Measurements from ENCODE around the gene CHAT.

Gene CHAT

DNA sequence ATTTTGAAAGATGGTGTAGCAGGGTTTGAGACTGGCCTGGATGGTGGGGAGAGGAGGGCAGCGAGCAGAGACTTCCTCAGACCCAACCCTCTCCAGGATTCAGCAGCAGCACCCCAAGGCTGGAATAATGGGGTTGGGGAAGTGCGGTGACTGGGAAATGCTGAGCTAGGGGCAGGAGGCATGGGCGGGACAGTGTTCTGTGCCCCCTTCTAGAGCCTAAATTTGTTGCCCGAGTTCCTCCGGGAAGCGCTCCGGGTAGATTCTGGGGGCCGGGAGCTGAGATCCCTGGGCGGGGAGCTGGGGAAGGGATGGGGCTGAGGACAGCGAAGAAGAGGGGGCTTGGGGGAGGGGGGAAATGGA, at the start of gene CHAT:
Gene CHAT, plus strand, starts transcription at position 156 of the 360 bp plus-strand sequence. Its CDS starts 153 bp downstream, at position 309.
- DNase-seq = peak; percentile 27

DNA sequence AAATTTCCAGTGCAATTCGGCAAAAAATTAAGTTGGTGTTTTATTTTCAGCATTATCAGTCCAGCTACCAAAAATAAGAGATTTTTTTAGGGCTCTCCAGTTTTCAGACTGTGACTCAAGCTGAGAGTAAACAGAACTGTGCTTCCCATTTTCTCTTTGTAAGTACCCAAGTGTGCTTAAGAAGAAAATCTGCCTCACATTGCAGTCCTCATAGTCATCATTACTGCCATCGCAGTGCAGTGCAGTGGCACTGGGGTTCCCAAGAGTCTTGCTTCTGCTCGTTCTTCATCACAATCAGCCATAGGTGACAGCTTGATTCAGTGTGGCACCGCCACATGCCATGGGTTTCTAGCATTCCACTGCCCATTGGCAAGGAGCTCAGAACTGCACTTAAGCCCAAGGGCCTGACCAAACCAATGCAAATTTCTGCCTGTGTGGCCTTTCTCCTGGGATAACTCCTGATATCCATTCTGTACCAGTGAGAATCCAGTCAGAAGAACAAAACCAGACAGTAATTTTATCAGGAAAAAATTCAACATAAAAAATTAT, 49.3 kb upstream of the CHAT start:
- DNase-seq = no peak

DNA sequence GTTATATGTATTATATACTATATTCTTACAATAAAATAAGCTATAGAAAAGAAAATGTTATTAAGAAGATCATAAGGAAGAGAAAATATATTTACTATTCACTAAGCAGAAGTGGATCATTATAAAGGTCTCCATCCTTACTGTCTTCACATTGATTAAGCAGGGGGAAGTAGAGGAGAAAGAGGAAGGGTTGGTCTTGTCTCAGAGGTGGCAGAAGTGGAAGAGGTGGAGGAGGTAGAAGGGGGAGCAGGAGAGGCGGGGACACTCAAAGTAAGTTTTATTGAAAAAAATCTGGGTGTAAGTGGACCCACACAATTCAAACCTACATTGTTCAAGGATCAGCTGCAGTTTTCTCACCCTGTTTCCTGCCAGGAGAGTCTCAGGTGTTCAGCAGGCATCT, 46.0 kb upstream of the CHAT start:
- DNase-seq = no peak

DNA sequence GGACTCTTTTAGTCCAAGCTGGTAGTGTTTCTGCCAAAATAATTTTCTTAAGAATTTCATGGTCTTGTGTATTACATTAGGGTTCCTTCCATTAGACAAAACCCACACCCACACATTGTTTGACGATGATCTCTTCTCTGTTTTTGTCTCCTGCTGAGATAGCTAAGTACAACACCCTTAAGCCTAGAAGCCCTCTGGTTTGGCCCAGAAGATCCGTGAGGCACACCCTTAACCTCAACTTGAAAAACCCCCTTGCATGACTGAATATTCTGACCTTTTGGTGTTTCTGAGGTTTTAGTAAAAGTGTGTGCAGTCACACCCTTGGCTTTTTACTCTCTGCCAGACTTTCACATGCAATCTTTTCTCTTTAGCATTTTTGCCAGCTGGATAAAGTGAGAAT, 45.6 kb upstream of the CHAT start:
- DNase-seq = no peak

DNA sequence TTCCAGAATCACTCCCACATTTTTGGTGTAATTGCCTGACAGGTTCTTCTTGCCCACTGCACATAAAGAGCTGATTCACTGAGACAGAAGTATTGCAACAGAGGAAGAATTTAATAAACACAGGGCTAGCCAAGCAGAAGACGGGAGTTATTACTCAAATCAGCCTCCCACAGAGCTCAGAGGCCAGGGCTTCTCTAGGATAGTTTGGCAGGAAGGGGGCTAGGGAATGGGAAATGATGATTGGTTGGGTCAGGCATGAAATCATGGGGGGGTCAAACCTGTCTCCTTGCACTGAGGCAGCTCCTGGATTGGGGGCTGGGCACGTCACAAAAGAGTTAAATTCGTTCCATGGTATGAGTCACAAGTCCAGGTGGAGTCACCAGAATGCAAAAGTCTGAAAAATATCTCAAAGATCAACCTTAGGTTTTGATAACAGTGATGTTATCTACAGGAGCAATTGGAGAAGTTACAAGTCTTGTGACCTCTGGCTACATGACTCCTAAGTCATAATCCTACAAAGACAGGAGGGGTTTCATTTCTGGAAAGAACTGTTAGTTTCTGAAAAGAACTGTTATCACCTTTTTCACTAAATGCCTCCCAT, 44.7 kb upstream of the CHAT start:
- no peak for DNase-seq

DNA sequence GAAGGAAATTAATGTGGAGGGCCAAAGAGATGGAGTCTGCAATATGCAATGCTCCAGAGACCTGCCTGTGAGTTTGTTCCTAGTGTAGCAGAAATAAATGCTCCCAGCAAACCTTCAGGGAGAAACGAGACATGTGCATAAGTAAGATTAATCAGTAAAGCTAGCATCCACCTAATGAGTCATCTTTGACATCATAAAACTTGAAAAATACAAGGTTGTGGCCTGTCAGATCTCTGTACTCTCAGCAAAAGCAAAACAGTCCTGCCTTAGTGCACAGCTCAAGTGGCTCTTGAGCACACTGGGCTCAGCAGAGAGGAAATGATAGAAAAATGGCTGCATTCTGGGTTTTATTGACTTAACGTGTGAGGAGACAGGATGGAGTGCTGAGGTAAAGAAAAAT, 42.4 kb upstream of the CHAT start:
- DNase-seq = no peak

DNA sequence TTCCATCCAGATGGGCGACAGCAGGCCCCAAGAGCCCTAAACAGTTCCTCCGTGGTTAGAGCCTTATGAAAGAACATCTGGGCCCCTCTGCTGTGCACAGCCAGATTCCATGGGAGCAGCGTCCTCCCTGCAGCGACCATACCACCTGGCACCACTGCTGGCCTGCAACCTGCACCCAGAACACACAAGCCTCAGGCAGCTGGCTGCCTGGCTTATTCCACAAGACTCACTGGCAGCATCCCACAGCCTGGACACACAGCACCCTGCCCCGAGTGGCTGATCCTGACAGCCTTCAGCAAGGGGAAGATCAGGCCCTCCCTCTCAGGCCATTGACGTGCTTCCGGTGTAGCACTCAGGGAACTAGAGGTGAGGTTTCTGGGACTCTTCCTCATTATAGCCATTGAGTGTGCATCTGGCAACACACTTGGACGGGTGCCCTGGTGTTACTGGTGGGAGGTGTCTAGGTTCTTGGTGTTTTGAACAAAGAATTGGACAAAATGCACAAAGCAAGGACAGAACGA, 41.2 kb upstream of the CHAT start:
- no peak for DNase-seq

DNA sequence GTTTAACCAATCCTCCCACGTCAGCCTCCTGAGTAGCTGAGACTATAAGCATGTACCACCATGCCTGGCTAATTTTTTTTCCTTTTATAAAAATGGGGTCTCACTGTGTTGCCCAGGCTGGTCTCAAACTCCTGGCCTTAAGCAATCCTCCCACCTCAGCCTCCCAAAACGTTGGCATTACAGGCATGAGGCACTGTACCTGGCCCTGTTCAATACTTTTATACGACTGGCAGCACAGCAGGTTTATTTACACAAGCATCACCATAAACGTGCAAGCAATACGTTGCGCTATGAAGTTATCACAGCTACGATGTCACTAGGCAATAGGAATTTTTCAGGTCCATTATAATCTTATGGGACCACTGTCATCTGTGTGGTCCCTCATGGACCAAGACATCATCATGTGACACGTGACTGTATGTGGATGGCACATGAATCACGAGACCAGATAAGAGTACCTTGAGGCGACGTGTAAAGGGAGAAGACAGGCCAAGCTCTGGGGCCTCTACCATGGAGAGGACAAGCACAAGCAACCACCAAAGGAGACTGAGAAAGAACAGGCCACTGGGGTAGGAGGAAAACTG, 38.3 kb upstream of the CHAT start:
- no peak for DNase-seq

DNA sequence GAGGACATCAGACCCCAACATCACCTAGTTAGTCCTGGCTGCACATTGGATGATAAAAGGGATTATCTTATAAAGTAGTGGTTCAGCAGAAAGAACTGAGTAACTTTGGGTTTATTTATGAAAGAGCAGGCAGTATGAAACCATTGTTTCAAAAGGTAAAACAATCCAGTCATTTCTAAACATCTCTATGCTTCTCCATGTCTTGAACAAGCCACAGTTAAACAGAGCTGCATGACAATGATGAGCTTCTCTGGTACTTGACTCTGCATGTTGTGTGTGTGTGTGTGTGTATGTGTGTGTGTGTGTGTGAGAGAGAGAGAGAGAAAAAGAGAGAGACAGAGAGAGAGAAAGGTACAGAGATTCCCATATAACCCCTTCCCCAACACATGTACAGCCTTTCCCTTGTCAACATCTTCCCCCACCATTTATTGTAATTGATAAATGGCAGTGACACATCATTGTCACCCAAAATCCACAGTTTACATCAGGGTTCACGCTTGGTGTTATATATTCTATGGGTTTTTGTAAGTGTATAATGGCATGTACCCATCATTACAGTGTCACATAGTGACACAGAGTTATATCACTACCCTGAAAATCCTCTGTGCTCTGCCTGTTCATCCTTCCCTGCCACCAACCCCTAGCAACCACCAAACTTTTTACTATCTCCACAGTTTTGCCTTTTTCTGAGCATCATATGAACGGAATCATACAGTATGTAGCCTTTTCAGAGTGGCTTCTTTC, 36.5 kb upstream of the CHAT start:
- no peak for DNase-seq

DNA sequence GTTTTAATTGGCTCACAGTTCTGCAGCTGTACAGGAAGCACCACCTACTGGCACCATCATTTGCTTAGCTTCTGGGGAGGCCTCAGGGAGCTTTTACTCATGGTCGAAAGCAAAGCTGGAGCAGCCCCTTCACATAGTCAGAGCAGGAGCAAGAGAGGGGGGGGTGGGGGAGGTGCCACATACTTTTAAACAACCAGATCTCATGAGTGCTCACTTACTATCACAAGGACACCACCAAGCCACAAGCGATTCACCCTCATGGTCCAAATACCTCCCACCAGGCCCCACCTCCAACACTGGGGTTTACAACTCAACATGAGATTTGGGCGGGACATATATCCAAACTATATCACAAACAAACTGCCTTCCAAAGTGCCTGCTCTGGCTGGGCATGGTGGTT, 35.4 kb upstream of the CHAT start:
- DNase-seq = no peak

DNA sequence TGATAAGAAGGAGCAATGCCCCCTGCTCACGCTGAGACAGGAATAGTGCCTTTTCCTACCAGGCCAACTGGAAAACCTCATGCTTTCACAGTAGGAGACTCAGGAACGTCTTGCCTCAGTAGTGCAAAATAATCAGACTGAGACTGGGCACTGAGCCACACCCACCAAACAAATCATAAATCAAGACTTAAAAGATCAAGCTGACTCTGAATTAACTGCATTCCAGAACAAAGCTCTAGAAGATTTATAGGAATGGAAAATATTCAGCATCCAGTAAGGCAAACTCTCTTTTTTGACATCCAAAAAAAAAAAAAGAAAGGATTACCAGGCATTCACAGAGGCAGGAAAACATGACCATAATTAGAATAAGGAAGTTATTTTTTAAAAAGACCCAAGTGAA, 34.2 kb upstream of the CHAT start:
- DNase-seq = no peak

DNA sequence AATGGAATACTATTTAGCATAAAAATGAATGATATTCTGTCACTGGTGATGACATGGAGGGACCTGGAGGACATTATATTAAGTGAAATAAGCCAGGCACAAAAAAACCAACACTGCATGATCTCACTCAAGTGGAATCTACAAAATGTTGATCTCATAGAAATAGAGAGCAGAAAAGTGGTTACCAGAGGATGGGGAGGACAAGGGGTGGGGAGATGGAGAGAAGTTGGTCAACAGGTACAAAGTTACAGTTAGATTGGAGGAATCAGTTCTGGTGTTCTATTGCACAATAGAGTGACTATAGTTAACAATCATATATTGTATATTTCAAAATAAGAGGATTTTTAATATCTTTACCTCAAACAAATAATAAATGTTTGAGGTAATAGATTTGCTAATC, 28.4 kb upstream of the CHAT start:
- no peak for DNase-seq

DNA sequence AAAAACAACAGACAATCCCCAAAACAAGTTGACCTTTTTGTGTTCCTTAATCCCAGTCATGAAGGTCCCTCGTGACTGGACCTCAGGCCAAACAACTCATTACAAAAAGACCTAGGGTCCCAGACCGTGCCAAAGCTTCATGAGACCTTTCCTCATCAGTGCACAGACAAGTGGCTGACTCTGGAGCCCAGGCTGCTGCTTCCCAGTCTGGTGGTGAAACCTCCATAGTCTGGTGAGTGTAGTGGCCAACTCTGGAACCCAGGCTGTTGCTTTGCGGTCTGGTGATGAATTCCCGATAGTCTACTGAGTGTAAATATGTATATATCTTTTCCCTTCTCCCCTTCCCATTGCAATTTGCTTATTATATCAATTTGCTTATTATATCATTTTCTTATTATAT, 25.9 kb upstream of the CHAT start:
- no peak for DNase-seq

DNA sequence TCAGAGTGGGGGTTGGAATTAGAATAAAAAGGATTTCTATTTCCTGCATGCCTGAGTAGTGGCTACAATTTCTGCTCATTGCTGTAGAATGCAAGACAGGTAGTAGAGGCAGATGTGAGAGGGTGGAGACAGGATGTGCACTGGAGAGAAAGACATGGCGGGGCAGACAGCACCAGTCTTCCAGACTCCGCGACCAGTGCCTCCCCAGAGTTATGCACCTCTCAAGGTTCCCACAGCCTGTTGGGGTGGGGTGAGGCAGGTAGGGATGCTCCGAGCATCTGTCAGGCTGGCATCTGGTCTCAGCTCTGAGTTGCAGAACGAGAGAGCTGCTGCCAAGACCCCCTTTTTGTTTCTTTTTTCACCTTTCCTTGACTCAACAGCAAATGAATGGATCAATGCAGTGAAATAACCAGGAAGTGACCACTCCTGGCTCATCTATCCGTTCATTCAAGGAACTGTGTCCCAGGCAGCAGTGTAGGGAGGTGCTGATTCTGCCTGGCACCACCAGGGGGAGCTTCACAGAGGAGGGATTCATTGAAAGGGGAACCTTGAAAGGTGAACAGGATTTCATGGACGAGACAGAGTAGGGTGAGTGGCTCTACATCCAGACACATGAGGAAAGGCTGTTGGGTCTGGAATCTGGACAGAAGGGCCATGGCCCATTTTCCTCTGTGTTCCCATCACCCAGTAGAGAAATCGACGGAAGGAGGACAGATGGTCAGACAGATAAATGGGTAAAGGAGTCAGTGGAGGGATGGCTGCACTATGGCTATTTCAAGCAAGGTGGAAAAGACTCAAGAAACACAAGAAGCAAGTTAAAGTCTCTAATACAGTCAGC, 20.9 kb upstream of the CHAT start:
- DNase-seq = peak; percentile 85

DNA sequence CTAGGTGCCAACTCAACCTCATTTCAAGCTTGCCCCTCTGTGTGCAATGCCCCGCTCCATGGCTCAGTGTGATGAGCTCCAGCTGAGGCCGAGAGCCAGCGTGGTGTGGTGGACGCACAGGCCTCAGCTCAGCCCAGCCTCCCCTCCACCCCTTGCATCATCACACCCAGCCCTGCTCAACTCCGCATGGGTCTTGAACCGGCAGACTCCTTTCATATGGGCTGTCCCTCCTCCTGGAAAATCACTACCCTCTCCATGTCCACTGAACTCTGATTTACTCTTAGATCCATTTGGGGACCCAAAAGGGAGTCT, 20.3 kb upstream of the CHAT start:
- DNase-seq = no peak

DNA sequence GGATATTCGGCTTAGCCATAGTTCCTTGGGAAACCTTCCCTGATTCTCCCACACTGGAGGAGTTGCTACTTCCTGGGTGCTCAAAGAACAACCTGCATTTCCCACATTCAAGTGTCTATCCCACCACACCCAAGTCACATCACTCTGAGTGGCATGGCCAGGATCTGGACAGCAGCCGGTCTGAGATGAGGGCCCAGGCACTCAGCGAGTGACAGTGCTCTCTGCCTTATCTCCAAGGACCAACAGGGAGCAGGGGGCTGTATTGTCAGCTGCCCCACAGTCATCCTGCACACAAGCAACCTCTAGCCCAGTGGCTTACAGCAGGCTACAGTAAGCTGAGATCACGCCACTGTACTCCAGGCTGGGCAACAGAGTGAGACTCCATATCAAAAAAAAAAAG, 19.8 kb upstream of the CHAT start:
- no peak for DNase-seq

DNA sequence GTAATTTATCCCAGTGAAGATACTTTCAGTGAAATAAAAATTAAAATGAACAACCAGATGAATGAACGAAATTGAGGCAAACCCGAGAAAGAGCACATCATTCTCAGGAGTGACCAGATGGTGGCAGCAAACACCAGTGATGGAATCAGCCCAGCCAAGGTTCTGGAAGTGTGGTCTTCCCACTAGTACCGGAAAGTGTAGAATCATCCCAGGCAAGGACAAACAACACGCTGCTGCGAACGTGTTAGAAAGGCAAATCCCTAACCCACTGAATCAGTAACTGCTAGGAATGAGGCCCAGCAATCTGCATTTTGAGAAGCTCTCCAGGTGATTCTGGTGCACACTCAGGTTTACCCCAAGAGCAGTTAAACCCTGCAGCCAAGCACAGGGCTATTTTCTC, 19.2 kb upstream of the CHAT start:
- DNase-seq = no peak

DNA sequence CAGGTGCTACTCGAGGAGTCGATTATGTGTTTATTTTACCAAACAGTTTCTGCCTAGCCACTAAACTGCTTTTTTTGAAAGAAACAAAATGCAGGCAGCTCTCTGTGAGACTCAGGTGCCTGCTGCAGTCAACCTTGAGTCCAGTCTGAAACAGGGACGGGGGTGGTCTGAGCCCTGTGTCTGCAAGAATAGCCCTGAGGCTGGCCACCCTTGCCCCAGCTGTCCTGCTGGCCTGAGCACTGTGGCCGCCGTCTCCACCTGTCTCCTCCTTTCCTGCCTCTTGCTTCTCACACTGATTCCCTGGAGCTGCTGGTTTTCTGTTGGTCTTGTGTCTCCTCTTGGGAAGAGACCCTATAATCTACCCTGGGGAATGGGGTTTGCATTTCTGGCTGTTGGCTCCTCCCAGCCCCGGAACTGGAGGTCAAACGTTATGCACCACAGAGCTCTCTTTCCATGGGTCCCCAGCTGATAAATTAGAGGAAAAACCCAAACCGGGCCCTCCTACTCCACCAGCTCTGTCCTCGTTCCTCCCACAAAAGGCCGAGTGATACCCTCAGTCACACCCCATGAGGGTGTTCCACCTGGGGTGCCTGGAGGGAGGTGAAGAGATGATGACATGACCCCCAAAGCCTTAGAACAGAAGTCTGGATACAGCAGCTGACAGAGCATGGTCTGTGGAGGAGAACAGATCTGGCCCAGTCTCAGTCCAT, 18.7 kb upstream of the CHAT start:
- no peak for DNase-seq

DNA sequence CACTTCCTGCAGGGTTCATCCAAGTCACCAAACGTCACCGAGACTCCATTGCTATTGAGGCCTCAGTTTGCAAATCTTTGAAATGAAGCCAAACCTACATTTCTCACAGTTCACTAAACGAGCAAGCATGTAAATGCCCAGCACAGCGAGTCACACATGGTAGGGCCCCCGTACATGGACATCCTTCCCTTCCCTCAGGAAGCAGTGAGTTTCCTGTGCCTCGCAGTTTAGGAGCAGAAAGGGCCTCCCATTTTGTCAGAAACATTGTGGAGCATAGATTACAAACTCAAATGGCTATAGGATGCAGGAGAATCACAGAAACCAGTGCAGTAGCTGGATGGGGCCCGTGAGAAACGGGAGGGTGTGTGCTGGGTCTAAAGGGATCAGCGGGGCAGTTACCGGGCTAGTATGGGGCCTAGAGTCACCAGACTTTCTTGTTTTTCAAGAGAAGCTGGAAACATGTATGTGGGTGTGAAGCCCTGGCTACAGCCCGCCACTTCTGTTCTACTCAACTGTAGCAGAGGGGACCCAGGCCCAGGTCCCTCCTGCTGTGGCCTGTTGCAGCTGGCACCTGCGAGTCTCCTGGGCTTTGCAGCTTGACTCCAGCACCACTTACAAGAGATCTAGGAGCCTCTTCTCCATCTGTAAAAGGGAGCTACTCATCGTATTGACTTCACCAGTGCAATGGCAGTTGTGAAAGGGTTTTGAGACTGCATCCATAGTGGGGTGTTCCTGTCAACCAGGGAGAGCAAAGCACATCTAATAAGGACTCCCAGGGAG, 17.9 kb upstream of the CHAT start:
- peak; percentile 53 for DNase-seq

DNA sequence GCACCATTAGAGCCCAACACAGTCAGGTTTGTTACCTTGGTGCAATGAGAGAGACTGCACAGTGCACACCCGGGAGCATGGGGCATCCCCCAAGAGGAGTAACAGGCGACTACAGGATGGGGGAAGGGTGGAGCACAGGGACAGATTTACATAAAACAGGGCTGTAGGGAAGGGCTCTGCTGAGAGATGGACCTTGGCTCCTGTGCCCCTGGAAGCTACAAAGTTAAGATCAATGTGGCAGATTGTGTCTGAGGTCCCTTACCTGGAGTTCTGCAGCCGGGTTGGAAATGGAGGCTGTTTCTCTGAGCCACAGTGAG, 17.4 kb upstream of the CHAT start:
- DNase-seq = peak; percentile 53

DNA sequence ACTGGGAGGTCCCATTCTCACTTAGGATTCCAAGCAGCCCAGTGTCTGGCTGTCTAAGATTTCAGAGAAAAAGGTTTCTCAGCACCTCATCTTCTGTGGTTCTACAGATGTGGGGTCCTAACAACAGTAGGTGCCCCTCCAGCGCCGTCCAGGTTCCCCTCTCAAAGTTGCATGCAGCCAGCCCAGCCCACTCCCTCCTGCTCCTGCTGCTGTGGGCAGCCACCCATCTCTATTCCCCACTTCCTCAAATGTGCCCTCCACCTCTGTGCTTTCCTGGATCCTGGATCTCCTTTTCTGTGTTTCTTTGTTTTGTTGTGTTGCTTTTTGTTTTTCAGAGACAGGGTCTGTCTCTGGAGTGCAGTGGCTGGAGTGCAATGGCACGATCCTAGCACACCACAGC, 17.0 kb upstream of the CHAT start:
- no peak for DNase-seq
